NCI-H2081 treated with DMSO at 0.1 percent for 48 hours (cell line): Measurements from ENCODE around the gene ISOC2.

ENCODE experiments used
- DNase-seq: peaks from one replicate; lab custom pipeline; 2025; lab: John Stamatoyannopoulos, UW

The ISOC2 gene

GRCh38 chr19:55489711-55490477 is 28.5 kb upstream of the ISOC2 start:
- no peak for DNase-seq

- DNase-seq = no peak
Measured at GRCh38 chr19:55488986-55489710, 27.7 kb upstream of the ISOC2 start.

GRCh38 chr19:55487924-55488687 is 26.7 kb upstream of the ISOC2 start, which contains the start of gene SSC5D:
SSC5D (plus strand) TSS chr19:55488436; CDS start chr19:55488590, 154 bp downstream.
- no peak for DNase-seq

GRCh38 chr19:55486971-55487923 is 25.8 kb upstream of the ISOC2 start:
- no peak for DNase-seq

GRCh38 chr19:55486043-55486970 is 24.9 kb upstream of the ISOC2 start:
- no peak for DNase-seq

GRCh38 chr19:55485439-55486011 is 24.1 kb upstream of the ISOC2 start:
- no peak for DNase-seq

- DNase-seq = no peak
Measured at GRCh38 chr19:55484593-55485438, 23.4 kb upstream of the ISOC2 start, which contains the start of gene NAT14. NAT14 (plus strand) TSS chr19:55485188; CDS start chr19:55485709, 521 bp downstream.

- DNase-seq = no peak
Measured at GRCh38 chr19:55483706-55484592, 22.5 kb upstream of the ISOC2 start.

- no peak for DNase-seq
Measured at GRCh38 chr19:55482967-55483705, 21.7 kb upstream of the ISOC2 start.

- DNase-seq = no peak
Measured at GRCh38 chr19:55482156-55482961, 20.9 kb upstream of the ISOC2 start.

- no peak for DNase-seq
Measured at GRCh38 chr19:55481794-55482155, 20.3 kb upstream of the ISOC2 start.

- DNase-seq = no peak
Measured at GRCh38 chr19:55481148-55481793, 19.8 kb upstream of the ISOC2 start.

GRCh38 chr19:55479451-55480230 is 18.2 kb upstream of the ISOC2 start:
- no peak for DNase-seq

- no peak for DNase-seq
Measured at GRCh38 chr19:55479045-55479444, 17.6 kb upstream of the ISOC2 start.

GRCh38 chr19:55478364-55478763 is 16.9 kb upstream of the ISOC2 start:
- no peak for DNase-seq
